ENCODE measurements around the gene NR2C2. TPM values are rescaled to one million over a fixed set of nuclear protein-coding genes. Genes with fewer than 3 reads are reported as not detected.

Gene NR2C2
- total RNA-seq, 2 donors from 2014 or later, result 33.8 to 41.3 TPM

DNA sequence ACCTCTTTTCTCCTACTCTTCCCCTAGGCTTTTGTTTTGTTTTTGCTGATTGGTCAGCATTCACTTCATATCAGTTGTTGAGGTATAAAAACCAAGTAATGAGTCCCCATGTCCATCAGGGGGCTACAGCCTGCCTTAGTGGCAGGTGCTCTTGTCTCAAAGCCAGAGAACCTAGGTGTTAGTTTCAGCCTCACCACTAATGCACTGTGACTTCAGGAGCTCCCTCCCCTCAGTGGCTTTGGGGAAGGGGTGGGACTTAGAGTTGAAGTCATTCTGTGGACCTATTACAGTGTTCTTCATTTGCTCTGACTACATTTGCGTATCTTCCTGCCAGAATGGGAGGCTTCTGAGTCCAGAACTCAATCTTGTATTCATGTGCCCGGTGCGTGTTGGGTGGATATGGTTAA is 41.6 kb downstream of the NR2C2 start:
- no peaks in the 10 kb centered on the region for H3K36me3 ChIP-seq
- H3K4me3 ChIP-seq, result no peak overlapping the region
- no peaks in the 10 kb centered on the region for H3K27me3 ChIP-seq
- no peak overlapping the region for H3K9ac ChIP-seq (ENCODE audit: low read depth in 2 of 2, low read length in 2 of 2)
- no peak for TF ChIP-seq CTCF (IDR thresholded peaks at IDR 0.05)
- DNase-seq, result no peak
- H3K4me1 ChIP-seq, result peaks cover 4% of the 10 kb centered on the region
- intact Hi-C loops (cut with DNase I), result no loop called here
- H3K9me3 ChIP-seq, result no peaks in the 10 kb centered on the region
- no peak overlapping the region for H3K27ac ChIP-seq

DNA sequence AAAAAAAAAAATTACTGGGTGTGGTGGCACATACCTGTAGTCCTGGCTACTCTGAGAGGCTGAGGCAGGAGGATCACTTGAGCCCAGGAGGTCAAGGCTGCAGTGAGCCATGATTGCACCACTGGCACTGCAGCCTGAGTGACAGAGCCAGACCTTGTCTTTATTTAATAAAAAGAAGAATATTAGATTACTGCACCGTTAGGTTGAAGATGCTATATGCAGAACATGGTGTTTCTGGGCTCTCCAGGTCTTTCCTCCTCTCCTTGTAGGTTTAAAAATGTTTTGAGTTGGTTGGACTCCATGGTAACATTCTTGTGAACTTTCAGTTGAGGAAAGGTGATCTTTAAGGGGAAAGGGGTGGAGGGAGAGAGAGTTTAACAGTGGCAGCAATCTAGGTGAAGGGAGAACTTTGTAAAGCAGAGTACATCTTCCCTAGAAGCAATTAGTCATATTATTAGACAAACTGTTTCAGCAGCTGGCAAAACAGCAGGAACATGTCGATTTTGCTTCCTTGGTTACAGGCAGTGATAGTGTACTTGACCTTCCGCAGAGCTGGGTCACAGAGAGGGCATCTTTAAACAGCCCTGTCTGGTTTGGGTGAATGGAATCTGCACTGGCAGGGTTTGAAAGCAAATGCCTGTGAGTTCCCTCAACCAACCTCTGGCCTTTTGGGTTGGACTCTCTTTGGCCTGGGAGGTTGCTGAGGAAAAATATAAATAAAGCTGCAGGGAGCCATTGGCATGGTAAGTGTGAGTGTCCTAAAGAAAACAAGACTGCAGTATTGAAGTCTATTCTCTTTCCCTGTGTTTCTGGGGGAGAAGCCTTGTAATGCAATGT is 42.8 kb downstream of the NR2C2 start:
- Histone ChIP-seq H3K36me3 (no peaks in the 10 kb centered on the region), H3K4me1 (peaks cover 4% of the 10 kb centered on the region), H3K27me3 (no peaks in the 10 kb centered on the region), H3K9ac (ENCODE audit: low read depth in 2 of 2, low read length in 2 of 2) (peak overlapping the region in 1 of 2 donors; percentile 19), H3K27ac (no peak overlapping the region), H3K4me3 (no peak overlapping the region), H3K9me3 (no peaks in the 10 kb centered on the region)
- no peak for TF ChIP-seq CTCF (IDR thresholded peaks at IDR 0.05)
- intact Hi-C loops (cut with DNase I), result no loop called here
- no peak for DNase-seq

- no peak overlapping the region for H3K27ac ChIP-seq
- no peak for DNase-seq
- no peaks in the 10 kb centered on the region for H3K36me3 ChIP-seq
- peak overlapping the region in 1 of 2 donors; percentile 19 for H3K9ac ChIP-seq (ENCODE audit: low read depth in 2 of 2, low read length in 2 of 2)
- H3K4me3 ChIP-seq, result no peak overlapping the region
- no peaks in the 10 kb centered on the region for H3K9me3 ChIP-seq
- no peak for TF ChIP-seq CTCF (IDR thresholded peaks at IDR 0.05)
- intact Hi-C loops (cut with DNase I), result no loop called here
- H3K4me1 ChIP-seq, result peaks cover 4% of the 10 kb centered on the region
- no peaks in the 10 kb centered on the region for H3K27me3 ChIP-seq
These were observed 43.4 kb downstream of the NR2C2 start for GRCh38 chr3:14990780-14991148.

- Histone ChIP-seq H3K9me3 (no peaks in the 10 kb centered on the region), H3K9ac (ENCODE audit: low read depth in 2 of 2, low read length in 2 of 2) (no peak overlapping the region), H3K4me1 (peaks cover 4% of the 10 kb centered on the region), H3K27me3 (no peaks in the 10 kb centered on the region), H3K4me3 (no peak overlapping the region), H3K27ac (no peak overlapping the region), H3K36me3 (no peaks in the 10 kb centered on the region)
- intact Hi-C loops (cut with DNase I), result no loop called here
- DNase-seq, result no peak
- TF ChIP-seq CTCF (IDR thresholded peaks at IDR 0.05), result no peak
These were observed 43.9 kb downstream of the NR2C2 start for GRCh38 chr3:14991151-14991742.

- intact Hi-C loops (cut with DNase I), result no loop called here
- Histone ChIP-seq H3K36me3 (no peaks in the 10 kb centered on the region), H3K9ac (ENCODE audit: low read depth in 2 of 2, low read length in 2 of 2) (no peak overlapping the region), H3K4me3 (no peak overlapping the region), H3K4me1 (peaks cover 4% of the 10 kb centered on the region), H3K9me3 (no peaks in the 10 kb centered on the region), H3K27me3 (no peaks in the 10 kb centered on the region), H3K27ac (no peak overlapping the region)
- no peak for DNase-seq
- TF ChIP-seq CTCF (IDR thresholded peaks at IDR 0.05), result no peak
These were observed 44.6 kb downstream of the NR2C2 start for GRCh38 chr3:14991818-14992612.
